HepG2 (cell line): ENCODE measurements around the gene OSGIN1. TPM values are rescaled to one million over a fixed set of nuclear protein-coding genes. Genes with fewer than 3 reads are reported as not detected.
A peak's percentile ranks its signal among the peaks of the same experiment; 100 is the strongest.

Source experiments
- DNMT1 ChIP-seq: sonication (generic); formaldehyde crosslinking; IDR thresholded peaks from 2 replicates; pipeline ENCODE4 v1.5.1; 2020; ENCODE audit warnings: mild to moderate bottlenecking, missing genetic modification reagents
- GTF2F1 ChIP-seq: fragments of 150-350 bp; IDR thresholded peaks from 2 replicates; pipeline ENCODE4 v1.6.1; 2014; ENCODE audit warnings: low read length
- JDP2 ChIP-seq: sonication (generic); formaldehyde crosslinking; IDR thresholded peaks from 2 replicates; pipeline ENCODE4 v1.8.1; 2022; ENCODE audit warnings: missing genetic modification reagents, borderline replicate concordance
- NBN ChIP-seq: fragments of 450-650 bp; conservative IDR thresholded peaks from 2 replicates; pipeline ENCODE4 v1.6.1; 2017
- NPAS2 ChIP-seq: sonication (generic); formaldehyde crosslinking; IDR thresholded peaks from 2 replicates; pipeline ENCODE4 v1.8.0; 2022; ENCODE audit warnings: mild to moderate bottlenecking, missing genetic modification reagents, borderline replicate concordance
- PITX1 ChIP-seq: sonication (generic); formaldehyde crosslinking; IDR thresholded peaks from 2 replicates; pipeline ENCODE4 v1.5.1; 2020; ENCODE audit warnings: mild to moderate bottlenecking, missing genetic modification reagents
- SP4 ChIP-seq: sonication (generic); formaldehyde crosslinking; IDR thresholded peaks from 2 replicates; pipeline ENCODE4 v1.8.1; 2023; ENCODE audit warnings: mild to moderate bottlenecking, missing genetic modification reagents
- SYNCRIP ChIP-seq: fragments of 200-400 bp; formaldehyde crosslinking; IDR thresholded peaks from 2 replicates; pipeline ENCODE4 v1.6.1; 2018; ENCODE audit warnings: mild to moderate bottlenecking, low read depth, low read length; ENCODE audit not compliant: insufficient read depth
- ZBTB39 ChIP-seq: sonication (generic); formaldehyde crosslinking; IDR thresholded peaks from 2 replicates; pipeline ENCODE4 v1.5.0; 2020; ENCODE audit warnings: missing genetic modification reagents
- ZBTB7A ChIP-seq: sonication (generic); formaldehyde crosslinking; IDR thresholded peaks from 2 replicates; pipeline ENCODE4 v1.8.0; 2022; ENCODE audit warnings: mild to moderate bottlenecking, missing genetic modification reagents
- ZFYVE20 ChIP-seq: sonication (generic); formaldehyde crosslinking; IDR thresholded peaks from 2 replicates; pipeline ENCODE4 v1.8.0; 2023; ENCODE audit warnings: low read depth, mild to moderate bottlenecking, moderate library complexity, missing genetic modification reagents, borderline replicate concordance
- ZNF20 ChIP-seq: sonication (generic); formaldehyde crosslinking; IDR thresholded peaks from 2 replicates; pipeline ENCODE4 v1.4.0; 2020; ENCODE audit warnings: mild to moderate bottlenecking, moderate library complexity, missing genetic modification reagents
- ZNF230 ChIP-seq: sonication (generic); formaldehyde crosslinking; IDR thresholded peaks from 2 replicates; pipeline ENCODE4 v1.4.0; 2020; ENCODE audit warnings: mild to moderate bottlenecking, missing genetic modification reagents
- ZNF484 ChIP-seq: sonication (generic); formaldehyde crosslinking; IDR thresholded peaks from 2 replicates; pipeline ENCODE4 v1.5.1; 2020; ENCODE audit warnings: mild to moderate bottlenecking, low read depth, missing genetic modification reagents, borderline replicate concordance
- ZNF512 ChIP-seq: sonication (generic); formaldehyde crosslinking; IDR thresholded peaks from 2 replicates; pipeline ENCODE4 v1.4.0; 2020; ENCODE audit warnings: mild to moderate bottlenecking, missing genetic modification reagents
- ZSCAN12 ChIP-seq: sonication (generic); formaldehyde crosslinking; IDR thresholded peaks from 2 replicates; pipeline ENCODE4 v1.9.0; 2021; ENCODE audit warnings: mild to moderate bottlenecking, missing genetic modification reagents
- polyA plus RNA-seq, 8 experiments: library from polyadenylated mRNA; depleted of rRNA in 3 of 8; stranded (reverse) in 7 of 8; unstranded in 1 of 8; fragments of >200 nt; fragmentation: Illumina TruSeq in 4 of 8; extraction: Trizol in 4 of 8; gene quantifications; 2 replicates each; pipeline versions ENCODE4 v1.2.1 to v1.2.3, GENCODE V29; 2011 to 2016; ENCODE audit warnings: low read depth in 4 of 8, missing spikeins in 1 of 8, mixed read lengths in 1 of 8; ENCODE audit not compliant: insufficient read depth in 1 of 8
- total RNA-seq, 5 experiments: library from RNA; depleted of rRNA; stranded (reverse); fragments of >200 nt; fragmentation: Illumina TruSeq; extraction: Trizol; gene quantifications; 2 replicates each; pipeline ENCODE4 v1.2.3, GENCODE V29; 2016; ENCODE audit warnings: low read depth in 1 of 5
- TF ChIP-seq, protein P1 (sequence below): sonication (generic); formaldehyde crosslinking; IDR thresholded peaks from 2 replicates; pipeline ENCODE4 v1.4.0; 2020; ENCODE audit warnings: missing genetic modification reagents
- TF ChIP-seq, protein P2 (sequence below): sonication (generic); formaldehyde crosslinking; IDR thresholded peaks from 2 replicates; pipeline ENCODE4 v1.5.0; 2020; ENCODE audit warnings: missing genetic modification reagents
- TF ChIP-seq, protein P3 (sequence below): sonication (generic); formaldehyde crosslinking; IDR thresholded peaks from 2 replicates; pipeline ENCODE4 v1.4.0; 2020; ENCODE audit warnings: low read depth, mild to moderate bottlenecking, missing genetic modification reagents

OSGIN1 gene
- total and polyA plus RNA-seq, 2 of the 13 experiments (the other 11 are each of a cell fraction or from before 2014, with no cell fraction given): 20.5 to 27.1 TPM

GRCh38 chr16:83956336-83957289, 3.6 kb downstream of the OSGIN1 start (continued):
- TF ChIP-seq, protein P1, sequence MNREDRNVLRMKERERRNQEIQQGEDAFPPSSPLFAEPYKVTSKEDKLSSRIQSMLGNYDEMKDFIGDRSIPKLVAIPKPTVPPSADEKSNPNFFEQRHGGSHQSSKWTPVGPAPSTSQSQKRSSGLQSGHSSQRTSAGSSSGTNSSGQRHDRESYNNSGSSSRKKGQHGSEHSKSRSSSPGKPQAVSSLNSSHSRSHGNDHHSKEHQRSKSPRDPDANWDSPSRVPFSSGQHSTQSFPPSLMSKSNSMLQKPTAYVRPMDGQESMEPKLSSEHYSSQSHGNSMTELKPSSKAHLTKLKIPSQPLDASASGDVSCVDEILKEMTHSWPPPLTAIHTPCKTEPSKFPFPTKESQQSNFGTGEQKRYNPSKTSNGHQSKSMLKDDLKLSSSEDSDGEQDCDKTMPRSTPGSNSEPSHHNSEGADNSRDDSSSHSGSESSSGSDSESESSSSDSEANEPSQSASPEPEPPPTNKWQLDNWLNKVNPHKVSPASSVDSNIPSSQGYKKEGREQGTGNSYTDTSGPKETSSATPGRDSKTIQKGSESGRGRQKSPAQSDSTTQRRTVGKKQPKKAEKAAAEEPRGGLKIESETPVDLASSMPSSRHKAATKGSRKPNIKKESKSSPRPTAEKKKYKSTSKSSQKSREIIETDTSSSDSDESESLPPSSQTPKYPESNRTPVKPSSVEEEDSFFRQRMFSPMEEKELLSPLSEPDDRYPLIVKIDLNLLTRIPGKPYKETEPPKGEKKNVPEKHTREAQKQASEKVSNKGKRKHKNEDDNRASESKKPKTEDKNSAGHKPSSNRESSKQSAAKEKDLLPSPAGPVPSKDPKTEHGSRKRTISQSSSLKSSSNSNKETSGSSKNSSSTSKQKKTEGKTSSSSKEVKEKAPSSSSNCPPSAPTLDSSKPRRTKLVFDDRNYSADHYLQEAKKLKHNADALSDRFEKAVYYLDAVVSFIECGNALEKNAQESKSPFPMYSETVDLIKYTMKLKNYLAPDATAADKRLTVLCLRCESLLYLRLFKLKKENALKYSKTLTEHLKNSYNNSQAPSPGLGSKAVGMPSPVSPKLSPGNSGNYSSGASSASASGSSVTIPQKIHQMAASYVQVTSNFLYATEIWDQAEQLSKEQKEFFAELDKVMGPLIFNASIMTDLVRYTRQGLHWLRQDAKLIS (CRISPR knock-in tag): no peak
- 0 out of 2 replicates have a peak, but pooled peaks have one; percentile 40 for TF ChIP-seq ZNF512 (CRISPR knock-in tag)
- no peak for TF ChIP-seq ZFYVE20 (CRISPR knock-in tag)
- no peak for TF ChIP-seq ZSCAN12 (CRISPR knock-in tag)
- no peak for TF ChIP-seq ZNF20 (CRISPR knock-in tag)
- TF ChIP-seq, protein P2, sequence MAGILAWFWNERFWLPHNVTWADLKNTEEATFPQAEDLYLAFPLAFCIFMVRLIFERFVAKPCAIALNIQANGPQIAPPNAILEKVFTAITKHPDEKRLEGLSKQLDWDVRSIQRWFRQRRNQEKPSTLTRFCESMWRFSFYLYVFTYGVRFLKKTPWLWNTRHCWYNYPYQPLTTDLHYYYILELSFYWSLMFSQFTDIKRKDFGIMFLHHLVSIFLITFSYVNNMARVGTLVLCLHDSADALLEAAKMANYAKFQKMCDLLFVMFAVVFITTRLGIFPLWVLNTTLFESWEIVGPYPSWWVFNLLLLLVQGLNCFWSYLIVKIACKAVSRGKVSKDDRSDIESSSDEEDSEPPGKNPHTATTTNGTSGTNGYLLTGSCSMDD: no peak
- TF ChIP-seq PITX1: peak; percentile 31; the same call in 1 of the 2 replicates
- no peak for TF ChIP-seq ZNF484 (CRISPR knock-in tag)
- TF ChIP-seq SP4 (CRISPR knock-in tag): 0 out of 2 replicates have a peak, but pooled peaks have one; percentile 51
- TF ChIP-seq GTF2F1: no peak
- TF ChIP-seq SYNCRIP: no peak
- no peak for TF ChIP-seq ZBTB39 (CRISPR knock-in tag)
- TF ChIP-seq JDP2 (CRISPR knock-in tag): no peak
- no peak for TF ChIP-seq NBN
- TF ChIP-seq, protein P3, sequence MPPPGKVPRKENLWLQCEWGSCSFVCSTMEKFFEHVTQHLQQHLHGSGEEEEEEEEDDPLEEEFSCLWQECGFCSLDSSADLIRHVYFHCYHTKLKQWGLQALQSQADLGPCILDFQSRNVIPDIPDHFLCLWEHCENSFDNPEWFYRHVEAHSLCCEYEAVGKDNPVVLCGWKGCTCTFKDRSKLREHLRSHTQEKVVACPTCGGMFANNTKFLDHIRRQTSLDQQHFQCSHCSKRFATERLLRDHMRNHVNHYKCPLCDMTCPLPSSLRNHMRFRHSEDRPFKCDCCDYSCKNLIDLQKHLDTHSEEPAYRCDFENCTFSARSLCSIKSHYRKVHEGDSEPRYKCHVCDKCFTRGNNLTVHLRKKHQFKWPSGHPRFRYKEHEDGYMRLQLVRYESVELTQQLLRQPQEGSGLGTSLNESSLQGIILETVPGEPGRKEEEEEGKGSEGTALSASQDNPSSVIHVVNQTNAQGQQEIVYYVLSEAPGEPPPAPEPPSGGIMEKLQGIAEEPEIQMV (CRISPR knock-in tag): no peak
- TF ChIP-seq ZNF230 (CRISPR knock-in tag): no peak
- TF ChIP-seq ZBTB7A: no peak
- TF ChIP-seq DNMT1 (CRISPR knock-in tag): no peak
- no peak for TF ChIP-seq NPAS2 (CRISPR knock-in tag)
